DMS79 (cell line): Measurements from ENCODE around the gene PTGIR.

Experiments used
- DNase-seq: peaks from one replicate; lab custom pipeline; 2025; lab: John Stamatoyannopoulos, UW

Gene PTGIR

DNA sequence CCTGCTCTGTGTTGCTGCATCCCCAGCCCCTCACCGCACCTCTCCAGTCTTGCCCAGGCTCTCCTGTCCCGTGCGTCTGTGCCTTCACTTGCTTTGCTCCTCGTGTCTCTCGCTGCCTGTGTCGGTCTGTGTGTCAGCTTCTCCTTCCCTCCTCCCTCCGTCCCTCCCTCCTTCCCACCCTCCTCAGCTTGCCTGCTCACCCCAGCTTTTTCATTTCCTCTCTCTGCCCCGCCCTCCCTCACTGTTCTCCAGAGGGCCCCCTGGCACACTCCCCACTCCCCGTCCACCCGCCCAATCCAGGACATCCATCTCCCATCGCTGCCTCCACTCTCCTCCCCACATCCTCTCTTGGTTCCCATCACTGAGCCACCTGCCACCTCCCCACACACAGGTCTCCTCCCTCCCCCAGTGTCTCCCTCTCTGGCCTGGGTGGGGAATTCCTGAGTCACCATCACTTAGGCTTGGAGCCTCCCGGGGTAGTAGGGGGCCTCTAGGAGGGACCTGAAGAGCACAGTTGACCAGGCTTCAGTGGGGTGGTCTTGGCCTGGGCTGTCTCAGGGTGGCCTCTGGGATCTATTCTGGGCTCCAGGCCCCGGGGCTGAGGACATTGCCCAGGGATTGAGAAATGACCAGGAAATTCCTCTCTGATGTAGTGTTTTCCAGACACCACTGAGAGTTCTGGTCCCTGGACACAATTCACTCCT, at the start of gene PTGIR:
TSS of gene PTGIR (minus strand) at position 132 of the 704 bp plus-strand sequence. CDS start 864 bp downstream, outside the sequence.
- no peak for DNase-seq

DNA sequence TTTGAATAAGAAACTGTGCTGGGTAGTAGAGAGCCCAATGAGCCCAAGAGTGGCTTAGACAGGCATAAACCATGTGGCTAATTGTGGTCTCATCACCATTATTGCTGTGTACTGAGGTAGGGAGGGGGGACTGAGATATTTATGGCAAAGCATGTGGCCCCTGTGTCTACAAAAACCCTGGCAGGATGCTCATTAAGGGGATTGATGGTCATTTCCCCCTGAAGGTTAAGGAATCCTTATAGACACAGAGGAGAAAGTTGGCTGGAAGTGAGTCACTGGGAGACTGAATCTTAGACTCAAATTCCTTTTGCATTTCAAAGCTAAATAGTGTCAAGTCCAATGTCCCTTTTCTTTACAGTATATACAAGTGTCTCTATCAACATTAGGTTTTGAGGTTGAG, 45.9 kb upstream of the PTGIR start:
- no peak for DNase-seq

GRCh38 chr19:46668662-46669061, 43.8 kb upstream of the PTGIR start:
- DNase-seq: no peak

- DNase-seq: no peak
Measured at GRCh38 chr19:46665072-46665471, 40.2 kb upstream of the PTGIR start.

- DNase-seq: peak; percentile 71
Measured at GRCh38 chr19:46661735-46662592, 37.1 kb upstream of the PTGIR start.

DNA sequence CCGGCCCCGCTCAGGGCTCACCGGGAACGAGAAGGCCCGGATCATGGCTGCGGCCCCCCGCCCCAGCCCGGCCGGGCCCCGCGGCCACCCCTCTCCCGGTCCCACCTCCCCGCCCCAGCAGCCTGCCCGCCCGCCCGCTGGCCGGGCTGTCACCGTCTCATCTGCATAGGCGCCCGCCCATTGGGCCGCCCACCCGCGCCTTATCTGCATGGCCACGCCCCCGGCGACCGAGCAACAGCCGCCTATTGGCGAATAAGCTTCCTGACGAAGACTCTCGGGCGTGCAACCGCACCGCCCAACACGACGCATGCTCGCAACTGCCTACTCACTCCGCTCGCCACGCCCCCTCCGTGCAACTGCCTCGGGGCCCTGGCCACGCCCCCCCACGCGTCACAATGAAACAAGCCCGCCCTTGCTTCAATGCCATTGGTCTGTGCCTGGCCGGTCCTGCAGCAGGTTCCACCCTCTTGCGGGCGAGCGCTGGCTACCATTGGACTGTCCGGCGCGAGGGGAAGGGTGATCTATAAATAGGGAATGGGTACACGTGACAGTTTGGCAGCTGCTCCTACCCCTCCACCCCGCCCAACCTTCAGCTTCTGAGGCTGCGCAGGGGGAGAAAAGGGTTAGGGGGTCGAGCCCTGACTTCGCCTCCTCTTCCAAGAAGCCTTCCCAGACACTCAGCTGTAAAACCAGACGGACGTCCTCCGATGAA, 36.3 kb upstream of the PTGIR start, which contains the start of gene DACT3:
TSS of gene DACT3 (minus strand) at position 163 of the 712 bp plus-strand sequence. CDS start at position 45, 118 bp downstream.
- DNase-seq: peak; percentile 99

DNA sequence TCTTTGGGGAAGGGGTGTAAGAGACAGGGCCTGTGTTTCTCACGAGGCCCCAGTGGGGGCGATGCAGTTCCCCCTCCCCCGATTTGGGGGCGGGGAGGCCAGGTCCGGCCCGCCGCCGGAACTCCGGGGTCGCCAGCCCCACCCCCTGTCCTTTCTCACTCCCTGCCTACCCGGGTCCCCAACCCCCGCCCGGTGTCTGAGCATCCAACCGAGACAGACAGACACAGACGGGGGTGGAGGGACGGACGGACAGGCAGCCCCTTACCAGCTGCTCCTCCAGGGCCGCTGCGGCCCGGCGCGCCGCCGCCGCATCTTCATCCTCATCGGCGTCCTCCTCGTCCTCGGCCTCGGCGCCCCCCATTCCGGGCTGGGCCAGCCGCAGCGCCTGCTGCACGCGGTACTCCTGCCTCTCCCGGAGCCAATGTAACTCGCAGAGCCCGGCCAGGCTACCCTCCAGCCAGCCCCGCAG, 35.7 kb upstream of the PTGIR start:
- DNase-seq: no peak

- DNase-seq: no peak
Measured at GRCh38 chr19:46660008-46660517, 35.2 kb upstream of the PTGIR start.

DNA sequence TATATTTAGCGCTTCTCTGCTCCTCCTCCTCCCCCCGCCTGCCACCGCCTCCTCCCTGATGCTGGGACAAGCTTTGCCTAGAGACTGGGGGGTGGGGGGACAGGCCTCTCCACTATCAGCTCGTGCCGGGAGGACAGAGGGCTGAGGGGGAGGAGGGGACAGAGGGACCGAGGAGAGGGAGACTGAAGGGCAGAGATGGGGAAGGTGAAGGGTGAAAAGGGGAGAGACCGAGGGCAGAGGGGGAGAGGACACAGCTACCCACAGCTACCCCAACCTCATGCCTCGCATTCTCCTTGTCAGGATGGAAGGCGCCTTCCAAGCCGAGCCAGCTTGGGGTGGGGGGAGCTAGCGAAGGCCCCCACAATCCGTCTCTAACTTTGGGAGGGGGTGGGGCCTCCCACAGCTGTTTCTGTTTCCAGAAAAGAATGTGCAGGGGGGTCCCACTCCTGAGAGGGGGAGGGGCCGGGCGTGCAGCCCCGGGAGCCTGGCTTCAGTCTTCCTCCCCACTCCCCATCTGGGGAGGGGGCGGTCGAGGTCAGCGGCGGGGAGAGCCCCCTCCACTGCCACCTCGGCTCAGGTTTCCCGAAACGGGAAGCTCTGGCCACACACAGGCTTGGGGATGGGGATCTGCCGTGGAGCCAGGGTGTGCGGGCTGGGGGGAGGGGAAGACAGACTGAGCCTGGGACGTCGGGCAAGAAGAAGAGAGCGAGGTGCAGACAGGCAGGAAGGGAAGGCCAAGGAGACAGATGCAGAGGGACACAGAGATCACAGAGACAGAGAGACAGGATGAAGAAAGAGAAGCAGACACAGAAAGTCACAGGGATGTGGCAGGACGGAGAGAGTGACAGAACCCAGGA, 34.5 kb upstream of the PTGIR start:
- DNase-seq: no peak

GRCh38 chr19:46656541-46656940, 31.7 kb upstream of the PTGIR start:
- DNase-seq: no peak

DNA sequence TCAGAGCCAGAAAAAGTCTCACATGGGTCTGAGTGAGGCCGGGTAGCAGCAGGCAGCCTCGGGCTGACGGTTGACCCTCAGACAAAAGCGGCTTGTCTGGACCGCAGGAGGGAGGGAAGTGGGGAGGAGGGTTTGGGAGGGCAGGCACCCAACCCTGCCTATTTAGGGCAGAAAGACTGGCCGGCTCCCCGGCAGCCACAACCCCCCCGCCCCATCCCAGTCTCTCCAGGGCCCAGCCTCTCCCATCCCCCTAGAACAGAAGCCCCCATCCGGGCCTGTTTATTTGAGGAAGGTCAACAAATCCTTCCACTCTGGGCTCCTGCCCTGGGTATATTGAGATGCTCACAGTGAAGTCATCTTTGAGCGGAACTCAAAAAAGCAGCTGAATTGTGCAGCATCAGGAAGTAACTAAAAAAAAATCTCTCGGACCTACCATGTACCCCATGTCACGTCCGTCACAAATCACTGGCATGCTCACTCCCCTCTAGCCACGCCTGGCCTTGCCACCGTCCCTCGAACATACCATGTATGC, 29.8 kb upstream of the PTGIR start:
- no peak for DNase-seq

DNA sequence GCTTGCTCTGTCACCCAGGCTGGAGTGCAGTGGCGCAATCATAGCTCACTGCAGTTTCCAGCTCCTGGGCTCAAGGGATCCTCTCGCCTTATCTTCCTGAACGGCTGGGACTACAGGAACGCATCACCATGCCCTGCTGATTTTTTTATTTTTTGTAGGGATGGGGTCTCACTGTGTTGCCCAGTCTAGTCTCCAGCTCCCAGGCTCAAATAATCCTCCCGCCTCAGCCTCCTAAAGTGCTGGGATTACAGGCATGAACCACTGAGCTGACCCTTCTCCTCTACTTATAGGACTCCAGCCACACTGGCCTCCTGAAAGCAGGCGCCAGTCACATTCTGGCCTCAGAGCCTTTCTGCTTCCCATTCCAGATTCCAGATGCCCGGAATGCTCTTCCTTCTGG, 25.6 kb upstream of the PTGIR start:
- DNase-seq: no peak

DNA sequence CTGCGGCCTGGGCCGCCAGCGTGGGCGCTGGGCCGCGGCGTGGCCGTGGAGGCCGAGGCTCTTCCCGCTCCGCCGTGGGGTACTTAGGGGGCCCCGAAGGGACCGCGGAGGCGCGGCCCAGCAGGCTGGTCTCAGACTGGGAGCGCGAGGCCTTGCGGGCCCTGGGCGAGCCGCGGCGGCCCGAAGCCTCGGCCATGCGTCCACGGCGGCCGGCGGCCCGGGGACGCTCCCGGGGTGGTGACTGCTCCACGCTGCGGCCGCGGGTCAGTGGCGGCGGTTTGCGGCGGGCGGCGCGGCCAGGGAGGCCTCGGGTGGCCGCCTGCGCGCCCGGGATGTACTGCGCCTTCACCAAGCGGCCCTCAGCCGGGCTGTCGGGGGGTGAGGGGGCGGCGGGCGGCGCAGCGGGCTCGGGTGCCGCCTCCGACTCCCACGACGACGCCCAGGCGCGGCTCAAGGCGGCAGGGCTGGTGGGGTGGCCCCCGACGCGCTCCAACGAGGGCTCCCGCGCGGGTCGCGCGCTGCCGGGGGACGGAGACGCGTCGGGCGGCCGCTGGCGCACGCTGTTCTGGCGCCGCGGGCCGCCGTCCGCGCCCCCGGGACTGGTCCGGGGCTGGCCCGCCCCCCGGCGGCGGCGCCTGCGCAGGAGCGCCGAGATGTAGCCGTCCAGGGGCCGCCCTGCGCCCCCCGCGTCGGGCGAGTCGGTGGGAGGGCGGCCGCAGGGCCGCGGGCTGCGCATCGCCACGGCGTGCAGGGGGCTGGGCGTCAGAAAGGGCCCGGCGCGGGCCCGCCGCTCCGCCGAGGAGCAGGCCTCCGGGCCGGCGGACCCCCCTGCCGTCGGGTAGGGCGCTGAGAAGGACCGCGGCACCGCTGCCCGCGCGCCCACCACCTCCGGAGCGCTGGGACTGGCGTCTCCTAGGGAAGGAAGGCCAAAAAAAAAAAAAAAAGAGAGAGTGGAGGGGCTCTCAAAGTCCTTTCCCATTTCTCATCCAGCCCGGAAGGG, 24.4 kb upstream of the PTGIR start:
- DNase-seq: no peak

GRCh38 chr19:46648060-46648960, 23.4 kb upstream of the PTGIR start:
- no peak for DNase-seq

- no peak for DNase-seq
Measured at GRCh38 chr19:46646402-46646801, 21.5 kb upstream of the PTGIR start.

DNA sequence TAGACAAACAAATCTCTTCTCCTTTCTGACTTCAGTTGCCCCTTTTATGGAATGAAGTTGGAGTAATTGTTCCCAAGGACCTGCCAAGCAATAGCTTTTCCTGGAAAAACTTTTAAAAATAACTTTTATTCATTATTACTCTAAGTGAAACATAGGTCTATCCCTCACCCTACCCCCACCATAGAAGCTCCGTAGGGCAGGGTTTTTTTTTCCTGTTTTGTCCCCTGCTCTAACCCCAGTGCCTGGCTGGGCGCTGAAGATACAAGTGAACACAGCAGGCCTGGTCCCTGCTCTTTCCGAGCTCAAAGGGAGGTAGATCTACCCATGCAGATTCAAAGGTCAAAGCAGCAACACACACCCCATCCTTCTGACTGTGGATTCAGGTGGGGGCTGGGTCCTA, 19.8 kb upstream of the PTGIR start:
- DNase-seq: no peak

DNA sequence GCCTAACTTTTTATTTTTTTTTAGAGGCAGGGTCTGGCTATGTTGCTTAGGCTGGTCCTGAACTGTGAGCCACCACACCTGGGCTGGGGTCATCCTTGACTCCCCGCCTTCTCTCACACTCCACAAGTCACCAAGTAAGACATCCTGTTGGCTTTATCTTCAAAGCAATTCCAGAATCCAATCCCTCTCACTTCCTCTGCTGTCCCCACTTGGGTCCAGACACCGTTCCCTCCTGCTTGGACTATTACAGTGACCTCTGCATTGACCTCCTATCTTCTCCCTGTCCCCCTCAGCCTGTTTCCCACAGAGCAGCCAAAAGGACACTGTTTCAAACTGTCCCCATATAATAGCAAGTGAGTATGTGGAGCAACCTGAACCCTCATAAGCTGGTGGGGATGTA, 15.8 kb upstream of the PTGIR start:
- no peak for DNase-seq

DNA sequence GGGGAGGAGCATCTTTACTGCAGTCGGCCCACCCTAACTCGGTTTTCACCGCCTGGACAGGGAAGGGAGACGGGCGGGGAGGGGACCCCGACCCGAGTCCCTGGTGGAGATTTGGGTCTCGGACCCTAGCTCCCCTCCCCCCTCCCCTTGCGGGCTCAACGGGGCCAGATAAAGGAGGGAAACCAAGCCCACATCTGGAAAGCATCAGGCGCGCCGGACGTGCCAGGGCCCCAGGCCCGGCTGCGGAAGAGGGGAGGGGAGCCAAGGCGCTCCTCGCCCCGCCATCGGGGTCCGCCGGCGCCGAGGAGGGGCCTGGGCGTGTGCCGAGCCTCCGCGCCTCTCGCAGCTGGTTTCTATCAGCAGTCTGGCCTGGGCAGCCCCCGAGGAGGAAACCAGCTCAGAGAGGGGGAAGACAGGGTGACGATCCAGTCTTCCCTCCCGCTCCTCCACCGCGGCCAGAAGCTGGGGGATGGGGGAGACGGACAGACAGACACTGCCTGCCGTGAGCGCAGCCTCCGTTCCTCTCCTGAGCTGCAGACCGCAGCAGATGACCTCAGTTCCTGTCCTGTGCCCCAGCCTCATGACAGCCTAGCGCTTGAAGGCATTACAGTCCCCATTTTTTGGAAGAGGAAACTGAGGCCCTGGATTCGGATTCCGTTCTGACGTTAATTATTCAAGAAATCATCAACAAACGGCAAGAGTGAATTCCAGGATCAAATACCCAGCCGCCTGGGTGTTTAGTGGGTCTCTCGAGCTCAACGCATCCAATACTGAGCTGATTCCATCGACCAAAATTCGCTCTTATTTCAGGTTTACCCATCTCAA, 14.7 kb upstream of the PTGIR start:
- DNase-seq: no peak
